ENCODE data around the gene GKN1. TPM values are rescaled to one million over a fixed set of nuclear protein-coding genes. Genes with fewer than 3 reads are reported as not detected.

The GKN1 gene
- not detected for total RNA-seq

GRCh38 chr2:68974251-68974650 lies at the start of gene GKN1:
Gene GKN1, plus strand, starts transcription at chr2:68974636. Its CDS starts 42 bp downstream, at chr2:68974678.
- CTCF ChIA-PET = no interaction called here
- Mint-ChIP-seq H3K36me3 (no peaks in the 10 kb centered on the region), H3K9me3 (no peaks in the 10 kb centered on the region), H3K27me3 (peaks cover 15% of the 10 kb centered on the region), H3K4me1 (ENCODE audit: low read depth) (no peaks in the 10 kb centered on the region), H3K4me3 (no peak within 1 kb of the TSS), H3K27ac (no peak within 1 kb of the TSS)
- intact Hi-C loops (cut with micrococcal nuclease) = no loop called here
- POLR2A ChIA-PET = no interaction called here
- DNase-seq = no peak

DNA sequence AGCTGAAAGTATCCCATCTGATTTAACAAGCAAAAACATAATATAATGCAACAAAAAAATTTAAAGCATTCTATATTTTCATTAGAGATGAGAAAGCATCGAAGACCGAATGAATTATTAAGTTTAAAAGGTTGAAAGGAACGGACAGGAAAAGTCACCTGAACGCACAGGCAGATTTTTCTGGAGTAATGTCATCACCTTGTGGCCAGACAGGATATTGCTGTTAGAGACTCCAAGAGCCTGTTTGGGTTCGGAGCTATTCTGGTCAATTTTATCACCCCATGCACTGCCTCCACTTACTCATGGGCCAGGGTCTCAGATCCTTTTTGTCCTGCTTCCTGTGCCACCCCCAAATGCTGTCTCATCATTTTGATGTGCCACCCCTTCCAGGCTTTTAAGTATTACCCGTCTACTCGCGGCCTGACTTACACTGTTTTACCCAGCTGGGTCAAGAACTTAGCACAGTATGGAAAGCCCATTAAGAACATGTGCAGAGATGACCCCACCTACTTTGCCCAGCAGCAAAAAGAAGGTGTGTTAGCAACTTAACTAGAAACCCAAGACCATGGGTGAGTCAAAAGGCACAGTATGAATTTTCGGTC lies 49.0 kb upstream of the GKN1 start:
- Mint-ChIP-seq H3K4me3 (no peak overlapping the region), H3K4me1 (ENCODE audit: low read depth) (peaks cover 6% of the 10 kb centered on the region), H3K9me3 (no peaks in the 10 kb centered on the region), H3K27me3 (no peaks in the 10 kb centered on the region), H3K27ac (no peak overlapping the region), H3K36me3 (no peaks in the 10 kb centered on the region)
- intact Hi-C loops (cut with micrococcal nuclease) = loop anchor here (1.0 to 5.0 kb wide), 5 partner anchors 86 to 459 kb away; partner anchors contain the start of genes APLF and FBXO48
- peak; percentile 57 for DNase-seq
- ChIA-PET CTCF (interaction anchor here (0.6 to 6.3 kb wide), 68 partner anchors 8 to 461 kb away, joined by 3 to 127 read pairs (median 5); partner anchors contain the start of gene FBXO48), POLR2A (interaction anchor here (1.2 kb wide), 1 partner anchor 17 kb away, joined by 6 read pairs; no protein-coding TSS in a partner anchor)

DNA sequence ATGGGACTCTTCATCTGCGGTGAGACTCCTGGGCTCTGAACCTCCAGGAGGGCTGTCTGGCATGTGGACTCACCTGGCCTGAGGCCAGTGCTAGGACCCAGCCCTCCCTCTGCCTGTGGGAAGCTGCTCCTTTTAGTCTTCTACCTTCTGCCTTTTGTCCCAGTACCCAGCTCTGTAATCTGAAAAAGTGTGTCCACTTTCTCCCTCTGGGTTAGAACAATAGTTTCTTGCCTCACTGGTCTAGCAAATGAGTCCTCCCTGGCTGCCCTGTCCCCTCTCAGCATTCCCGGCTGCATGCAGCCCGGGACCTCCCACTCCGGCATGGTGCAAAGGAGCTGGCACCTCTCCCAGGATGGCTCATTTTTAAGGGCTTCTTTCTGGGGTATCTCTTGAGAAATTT lies 47.6 kb upstream of the GKN1 start:
- Mint-ChIP-seq H3K4me3 (no peak overlapping the region), H3K36me3 (no peaks in the 10 kb centered on the region), H3K4me1 (ENCODE audit: low read depth) (peaks cover 6% of the 10 kb centered on the region), H3K27ac (no peak overlapping the region), H3K27me3 (peaks cover 2% of the 10 kb centered on the region), H3K9me3 (no peaks in the 10 kb centered on the region)
- CTCF ChIA-PET = interaction anchor here (0.7 to 6.3 kb wide), 17 partner anchors 14 to 462 kb away, joined by 3 to 127 read pairs (median 11); partner anchors contain the start of gene FBXO48
- intact Hi-C loops (cut with micrococcal nuclease) = loop anchor here (5.0 kb wide), 1 partner anchor 439 kb away; no protein-coding TSS in a partner anchor
- POLR2A ChIA-PET = interaction anchor here (0.6 to 0.7 kb wide), 3 partner anchors 11 to 48 kb away, joined by 3 read pairs; no protein-coding TSS in a partner anchor
- no peak for DNase-seq

DNA sequence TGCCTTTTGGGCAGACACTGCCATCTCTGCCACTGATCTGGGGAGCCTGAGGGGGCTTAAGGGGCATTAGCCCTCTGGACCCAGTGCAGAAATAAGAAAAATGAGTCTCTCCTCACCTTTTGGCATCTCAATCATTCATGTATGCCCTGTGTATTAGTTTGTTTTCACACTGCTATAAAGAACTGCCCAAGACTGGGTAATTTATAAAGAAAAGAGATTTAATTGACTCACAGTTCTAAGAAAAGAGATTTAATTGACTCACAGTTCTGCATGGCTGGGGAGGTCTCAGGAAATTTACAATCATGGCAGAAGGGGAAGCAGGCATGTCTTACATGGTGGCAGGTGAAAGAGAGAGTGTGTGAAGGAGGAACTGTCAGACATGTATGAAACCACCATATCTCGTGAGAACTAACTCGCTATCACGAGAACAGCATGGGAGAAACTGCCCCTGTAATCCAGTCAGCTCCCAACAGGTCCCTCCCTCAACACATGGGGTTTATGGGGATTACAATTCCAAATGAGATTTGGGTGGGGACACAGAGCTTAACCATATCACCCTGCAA lies 43.2 kb upstream of the GKN1 start:
- no peaks in the 10 kb centered on the region for H3K9me3 Mint-ChIP-seq
- peaks cover 2% of the 10 kb centered on the region for H3K27me3 Mint-ChIP-seq
- no peaks in the 10 kb centered on the region for H3K4me1 Mint-ChIP-seq (ENCODE audit: low read depth)
- POLR2A ChIA-PET = no interaction called here
- no peaks in the 10 kb centered on the region for H3K36me3 Mint-ChIP-seq
- DNase-seq = no peak
- no peak overlapping the region for H3K4me3 Mint-ChIP-seq
- intact Hi-C loops (cut with micrococcal nuclease) = no loop called here
- no peak overlapping the region for H3K27ac Mint-ChIP-seq
- CTCF ChIA-PET = interaction anchor here (0.7 kb wide), 1 partner anchor 13 kb away, joined by 3 read pairs; no protein-coding TSS in a partner anchor

DNA sequence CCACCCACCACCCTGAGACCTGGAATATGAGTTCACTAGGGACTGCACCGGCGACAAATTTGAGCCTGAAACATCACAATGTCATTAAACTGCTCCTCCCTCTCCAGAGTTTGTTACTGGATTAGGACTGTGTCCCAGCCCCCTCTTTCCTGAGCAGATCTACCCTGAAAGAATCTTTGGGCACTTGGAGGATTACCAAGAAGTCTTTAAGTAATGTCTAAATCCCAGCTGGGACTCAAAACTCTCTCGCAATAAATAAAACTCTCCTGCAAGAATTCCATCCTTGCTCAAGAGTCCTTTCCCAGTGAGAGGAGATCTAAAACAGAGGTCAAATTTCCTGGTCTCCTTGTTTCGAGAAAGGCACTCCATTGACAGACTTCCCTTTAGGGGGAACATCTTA lies 42.6 kb upstream of the GKN1 start:
- no peak overlapping the region for H3K27ac Mint-ChIP-seq
- H3K27me3 Mint-ChIP-seq = peaks cover 2% of the 10 kb centered on the region
- intact Hi-C loops (cut with micrococcal nuclease) = no loop called here
- H3K36me3 Mint-ChIP-seq = no peaks in the 10 kb centered on the region
- no peak overlapping the region for H3K4me3 Mint-ChIP-seq
- ChIA-PET POLR2A (no interaction called here), CTCF (interaction anchor here (3.3 kb wide), 1 partner anchor 223 kb away, joined by 12 read pairs; no protein-coding TSS in a partner anchor)
- DNase-seq = no peak
- no peaks in the 10 kb centered on the region for H3K4me1 Mint-ChIP-seq (ENCODE audit: low read depth)
- H3K9me3 Mint-ChIP-seq = no peaks in the 10 kb centered on the region

GRCh38 chr2:68932402-68932801 lies 42.0 kb upstream of the GKN1 start:
- intact Hi-C loops (cut with micrococcal nuclease) = no loop called here
- no peaks in the 10 kb centered on the region for H3K9me3 Mint-ChIP-seq
- no peak overlapping the region for H3K4me3 Mint-ChIP-seq
- ChIA-PET POLR2A (no interaction called here), CTCF (interaction anchor here (3.3 kb wide), 1 partner anchor 224 kb away, joined by 12 read pairs; no protein-coding TSS in a partner anchor)
- DNase-seq = no peak
- peaks cover 2% of the 10 kb centered on the region for H3K27me3 Mint-ChIP-seq
- H3K36me3 Mint-ChIP-seq = no peaks in the 10 kb centered on the region
- no peak overlapping the region for H3K27ac Mint-ChIP-seq
- no peaks in the 10 kb centered on the region for H3K4me1 Mint-ChIP-seq (ENCODE audit: low read depth)

- DNase-seq = no peak
- H3K9me3 Mint-ChIP-seq = no peaks in the 10 kb centered on the region
- intact Hi-C loops (cut with micrococcal nuclease) = no loop called here
- H3K4me3 Mint-ChIP-seq = no peak overlapping the region
- ChIA-PET CTCF (interaction anchor here (0.9 to 3.3 kb wide), 7 partner anchors 8 to 421 kb away, joined by 3 to 19 read pairs (median 4); no protein-coding TSS in a partner anchor), POLR2A (no interaction called here)
- H3K36me3 Mint-ChIP-seq = no peaks in the 10 kb centered on the region
- peaks cover 4% of the 10 kb centered on the region for H3K27me3 Mint-ChIP-seq
- no peak overlapping the region for H3K27ac Mint-ChIP-seq
- no peaks in the 10 kb centered on the region for H3K4me1 Mint-ChIP-seq (ENCODE audit: low read depth)
These were observed 40.4 kb upstream of the GKN1 start for GRCh38 chr2:68934021-68934420.

DNA sequence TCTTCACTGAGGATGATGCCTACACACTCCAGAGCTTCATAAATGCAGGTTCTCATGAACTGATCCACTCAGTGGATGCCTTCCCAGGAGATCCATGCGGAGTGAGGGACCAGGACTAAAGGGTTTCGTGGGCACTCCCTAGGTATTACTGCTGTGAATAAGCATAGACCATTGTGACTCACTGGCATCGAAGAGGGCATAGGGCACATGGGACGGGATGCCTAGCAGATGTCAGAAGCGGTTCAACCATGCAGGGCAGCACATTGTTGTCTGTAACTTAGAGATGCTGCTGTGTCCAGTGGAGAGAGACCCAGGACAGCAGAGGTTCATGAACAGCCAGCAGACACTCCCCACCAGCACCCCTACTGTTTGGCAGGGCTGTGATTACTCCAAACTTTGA lies 39.0 kb upstream of the GKN1 start:
- intact Hi-C loops (cut with micrococcal nuclease) = no loop called here
- Mint-ChIP-seq H3K4me1 (ENCODE audit: low read depth) (peaks cover 1% of the 10 kb centered on the region), H3K36me3 (no peaks in the 10 kb centered on the region), H3K27me3 (peaks cover 9% of the 10 kb centered on the region), H3K27ac (no peak overlapping the region), H3K9me3 (peaks cover 5% of the 10 kb centered on the region), H3K4me3 (no peak overlapping the region)
- ChIA-PET POLR2A (interaction anchor here (0.5 kb wide), 1 partner anchor 59 kb away, joined by 4 read pairs; no protein-coding TSS in a partner anchor), CTCF (interaction anchor here (2.0 to 3.3 kb wide), 4 partner anchors 8 to 227 kb away, joined by 4 to 19 read pairs (median 14); no protein-coding TSS in a partner anchor)
- no peak for DNase-seq

- no peak overlapping the region for H3K27ac Mint-ChIP-seq
- no peak for DNase-seq
- intact Hi-C loops (cut with micrococcal nuclease) = no loop called here
These were observed 38.0 kb upstream of the GKN1 start for GRCh38 chr2:68936427-68936826.

DNA sequence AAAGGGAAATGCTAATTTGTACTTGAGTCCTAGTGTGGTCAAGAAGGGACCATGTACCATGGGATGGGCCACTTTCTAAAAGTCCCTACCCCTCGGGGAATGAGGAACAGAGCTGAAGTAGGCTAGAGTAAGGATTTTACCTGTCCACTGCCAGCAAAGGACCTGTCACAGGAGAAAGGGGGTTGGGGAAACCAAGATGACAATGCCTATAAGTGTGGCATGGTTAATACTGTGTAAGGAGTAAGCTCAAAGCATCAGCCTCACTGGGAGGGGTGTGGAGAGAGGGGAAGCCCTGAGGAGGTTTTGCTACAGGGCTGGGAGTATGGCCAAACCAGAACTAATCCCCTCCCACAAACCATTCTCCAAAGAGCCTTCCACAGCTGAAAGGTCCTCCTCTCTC lies 37.5 kb upstream of the GKN1 start:
- DNase-seq = no peak
- Mint-ChIP-seq H3K4me1 (ENCODE audit: low read depth) (peaks cover 8% of the 10 kb centered on the region), H3K4me3 (no peak overlapping the region), H3K27ac (no peak overlapping the region), H3K36me3 (no peaks in the 10 kb centered on the region), H3K9me3 (peaks cover 5% of the 10 kb centered on the region), H3K27me3 (peaks cover 16% of the 10 kb centered on the region)
- CTCF ChIA-PET = interaction anchor here (1.0 to 1.1 kb wide), 2 partner anchors 11 to 12 kb away, joined by 4 read pairs; no protein-coding TSS in a partner anchor
- POLR2A ChIA-PET = no interaction called here
- intact Hi-C loops (cut with micrococcal nuclease) = no loop called here

More at GRCh38 chr2:68936427-68936826, 38.0 kb upstream of the GKN1 start:
- Mint-ChIP-seq H3K4me1 (ENCODE audit: low read depth) (peaks cover 8% of the 10 kb centered on the region), H3K36me3 (no peaks in the 10 kb centered on the region), H3K27me3 (peaks cover 16% of the 10 kb centered on the region), H3K4me3 (no peak overlapping the region), H3K9me3 (peaks cover 5% of the 10 kb centered on the region)
- POLR2A ChIA-PET = no interaction called here
- CTCF ChIA-PET = interaction anchor here (1.1 kb wide), 1 partner anchor 11 kb away, joined by 4 read pairs; no protein-coding TSS in a partner anchor

DNA sequence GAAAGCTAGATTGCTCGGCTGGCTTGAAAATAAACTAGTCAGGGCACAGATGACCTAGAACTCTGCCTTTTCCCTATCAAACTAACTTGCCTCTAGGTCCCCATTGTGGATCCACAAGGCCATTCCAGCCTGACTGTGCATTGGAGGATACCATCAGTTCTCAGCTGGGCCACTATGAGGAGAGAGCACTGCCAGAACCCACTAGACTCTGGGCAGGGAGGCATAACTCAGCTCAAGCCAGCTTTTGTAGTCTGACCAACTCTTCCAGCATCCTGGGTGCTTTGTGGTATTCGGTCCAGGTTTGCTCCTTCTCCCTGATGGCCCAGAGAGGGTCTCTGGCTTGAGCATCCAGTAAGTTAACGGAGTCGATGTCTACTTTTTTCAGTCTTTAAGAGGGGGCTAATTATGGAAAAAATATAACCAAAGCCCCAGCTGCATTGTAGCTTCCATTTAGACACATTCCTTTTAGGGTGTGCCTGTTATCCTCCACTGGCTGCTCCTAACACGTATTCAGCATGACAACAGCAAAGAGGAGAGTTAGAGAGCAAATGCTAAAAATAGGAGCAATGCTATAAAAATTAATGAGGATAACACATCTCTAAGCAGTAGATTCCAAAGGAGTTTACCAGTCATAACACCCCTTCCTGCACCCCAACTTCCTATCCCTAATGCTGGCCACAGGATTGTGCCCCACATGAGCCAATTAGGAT lies 36.9 kb upstream of the GKN1 start:
- intact Hi-C loops (cut with micrococcal nuclease) = no loop called here
- ChIA-PET CTCF (interaction anchor here (1.0 kb wide), 1 partner anchor 13 kb away, joined by 4 read pairs; no protein-coding TSS in a partner anchor), POLR2A (interaction anchor here (0.6 kb wide), 1 partner anchor 11 kb away, joined by 3 read pairs; no protein-coding TSS in a partner anchor)
- no peak for DNase-seq
- H3K4me1 Mint-ChIP-seq (ENCODE audit: low read depth) = peaks cover 8% of the 10 kb centered on the region
- H3K27ac Mint-ChIP-seq = no peak overlapping the region
- H3K9me3 Mint-ChIP-seq = peaks cover 5% of the 10 kb centered on the region
- peaks cover 19% of the 10 kb centered on the region for H3K27me3 Mint-ChIP-seq
- no peak overlapping the region for H3K4me3 Mint-ChIP-seq
- no peaks in the 10 kb centered on the region for H3K36me3 Mint-ChIP-seq

- intact Hi-C loops (cut with micrococcal nuclease) = no loop called here
- DNase-seq = no peak
- H3K36me3 Mint-ChIP-seq = no peaks in the 10 kb centered on the region
- H3K27ac Mint-ChIP-seq = no peak overlapping the region
- H3K4me3 Mint-ChIP-seq = no peak overlapping the region
- CTCF ChIA-PET = no interaction called here
- POLR2A ChIA-PET = no interaction called here
- H3K27me3 Mint-ChIP-seq = peaks cover 25% of the 10 kb centered on the region
- peaks cover 5% of the 10 kb centered on the region for H3K9me3 Mint-ChIP-seq
- peaks cover 8% of the 10 kb centered on the region for H3K4me1 Mint-ChIP-seq (ENCODE audit: low read depth)
These were observed 35.5 kb upstream of the GKN1 start for GRCh38 chr2:68938938-68939337.

Data from activated CD4-positive, alpha-beta memory T cell treated with anti-CD3 and anti-CD28 coated beads for 36 hours (primary cell).